ENCODE results near the gene SESN1.
A peak's percentile ranks its signal among the peaks of the same experiment; 100 is the strongest.

SESN1 gene

GRCh38 chr6:108946695-108947094, 148.0 kb downstream of the SESN1 start:
- Histone ChIP-seq H3K27me3 (ENCODE audit: control insufficient read depth, insufficient read depth, low read length) (no peaks in the 10 kb centered on the region), H3K27ac (peak overlapping the region; percentile 97), H3K4me3 (ENCODE audit: low read depth, low read length) (peak overlapping the region; percentile 38), H3K36me3 (ENCODE audit: control insufficient read depth, insufficient read depth, low read length) (no peaks in the 10 kb centered on the region), H3K9me3 (ENCODE audit: control insufficient read depth, low read length) (no peaks in the 10 kb centered on the region), H3K9ac (no peak overlapping the region), H3K4me1 (peaks cover 74% of the 10 kb centered on the region), H3K4me2 (ENCODE audit: low read length) (peak overlapping the region; percentile 57), H2AFZ (peak overlapping the region; percentile 73), H3K79me2 (no peaks in the 10 kb centered on the region)
- TF ChIP-seq CTCF (IDR thresholded peaks at IDR 0.05): no peak

- no peaks in the 10 kb centered on the region for H3K36me3 ChIP-seq (ENCODE audit: control insufficient read depth, insufficient read depth, low read length)
- peak overlapping the region; percentile 38 for H3K4me3 ChIP-seq (ENCODE audit: low read depth, low read length)
- H3K4me2 ChIP-seq (ENCODE audit: low read length): peak overlapping the region; percentile 57
- H2AFZ ChIP-seq: peak overlapping the region; percentile 73
- no peak for TF ChIP-seq CTCF (IDR thresholded peaks at IDR 0.05)
- no peaks in the 10 kb centered on the region for H3K79me2 ChIP-seq
- H3K27ac ChIP-seq: peak overlapping the region; percentile 97
- no peaks in the 10 kb centered on the region for H3K27me3 ChIP-seq (ENCODE audit: control insufficient read depth, insufficient read depth, low read length)
- peaks cover 69% of the 10 kb centered on the region for H3K4me1 ChIP-seq
- H3K9me3 ChIP-seq (ENCODE audit: control insufficient read depth, low read length): peaks cover 2% of the 10 kb centered on the region
- H3K9ac ChIP-seq: peak overlapping the region; percentile 2
Observed at GRCh38 chr6:108945681-108946159, 148.9 kb downstream of the SESN1 start.

GRCh38 chr6:108944707-108945680, 149.7 kb downstream of the SESN1 start:
- no peak for TF ChIP-seq CTCF (IDR thresholded peaks at IDR 0.05)
- Histone ChIP-seq H3K79me2 (no peaks in the 10 kb centered on the region), H3K9ac (no peak overlapping the region), H3K9me3 (ENCODE audit: control insufficient read depth, low read length) (peaks cover 2% of the 10 kb centered on the region), H3K4me3 (ENCODE audit: low read depth, low read length) (no peak overlapping the region), H3K36me3 (ENCODE audit: control insufficient read depth, insufficient read depth, low read length) (no peaks in the 10 kb centered on the region), H3K4me1 (peaks cover 71% of the 10 kb centered on the region), H2AFZ (peak overlapping the region; percentile 73), H3K4me2 (ENCODE audit: low read length) (peak overlapping the region; percentile 57), H3K27me3 (ENCODE audit: control insufficient read depth, insufficient read depth, low read length) (no peaks in the 10 kb centered on the region), H3K27ac (peak overlapping the region; percentile 97)

GRCh38 chr6:108944071-108944470, 150.6 kb downstream of the SESN1 start:
- H3K4me2 ChIP-seq (ENCODE audit: low read length): no peak overlapping the region
- H3K79me2 ChIP-seq: no peaks in the 10 kb centered on the region
- TF ChIP-seq CTCF (IDR thresholded peaks at IDR 0.05): no peak
- no peaks in the 10 kb centered on the region for H3K27me3 ChIP-seq (ENCODE audit: control insufficient read depth, insufficient read depth, low read length)
- H2AFZ ChIP-seq: peak overlapping the region; percentile 73
- H3K4me1 ChIP-seq: peaks cover 66% of the 10 kb centered on the region
- peak overlapping the region; percentile 97 for H3K27ac ChIP-seq
- no peaks in the 10 kb centered on the region for H3K36me3 ChIP-seq (ENCODE audit: control insufficient read depth, insufficient read depth, low read length)
- no peak overlapping the region for H3K4me3 ChIP-seq (ENCODE audit: low read depth, low read length)
- peaks cover 2% of the 10 kb centered on the region for H3K9me3 ChIP-seq (ENCODE audit: control insufficient read depth, low read length)
- no peak overlapping the region for H3K9ac ChIP-seq

All from parathyroid adenoma (tissue), 2 donors.